HG03354 (cell line): ENCODE results near the gene MARCHF4.

Experiments used
- ATAC-seq: cut with Tn5 transposase; IDR thresholded peaks from one replicate; pipeline ENCODE4 v1.9.1; 2021; ENCODE audit warnings: mild to moderate bottlenecking; ENCODE audit not compliant: unreplicated experiment, poor library complexity, severe bottlenecking

MARCHF4 gene

GRCh38 chr2:216354306-216354705 lies 18.0 kb downstream of the MARCHF4 start:
- no peak for ATAC-seq

- no peak for ATAC-seq
Measured at GRCh38 chr2:216352653-216353270, 19.5 kb downstream of the MARCHF4 start.

- ATAC-seq, result no peak
Measured at GRCh38 chr2:216351172-216351925, 20.9 kb downstream of the MARCHF4 start.

DNA sequence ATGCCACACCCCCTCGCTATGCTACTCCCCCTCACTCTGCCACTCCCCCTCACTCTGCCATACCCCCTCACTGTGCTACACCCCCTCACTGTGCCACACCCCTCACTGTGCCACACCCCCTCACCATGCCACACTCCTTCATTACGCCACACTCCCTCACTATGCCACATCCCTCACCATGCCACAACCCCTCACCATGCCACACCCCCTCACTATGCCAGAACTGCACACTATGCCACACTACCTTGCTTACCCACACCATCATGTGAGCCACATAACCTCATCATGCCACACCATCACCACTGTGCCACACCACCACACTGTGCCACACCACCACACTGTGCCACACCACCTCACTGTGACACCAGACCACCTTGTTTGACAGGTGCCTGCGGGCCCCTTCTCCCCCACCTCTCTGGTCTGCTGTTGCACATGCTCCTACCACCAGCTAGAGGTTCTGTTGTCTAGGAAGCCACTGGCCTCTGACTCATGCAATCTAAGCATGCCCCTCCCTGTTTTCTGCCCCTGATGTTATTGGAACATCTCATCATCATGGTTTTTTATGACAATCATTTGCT lies 22.0 kb downstream of the MARCHF4 start:
- no peak for ATAC-seq

- no peak for ATAC-seq
Measured at GRCh38 chr2:216349366-216349765, 22.9 kb downstream of the MARCHF4 start.

- ATAC-seq, result no peak
Measured at GRCh38 chr2:216348756-216349308, 23.5 kb downstream of the MARCHF4 start.

DNA sequence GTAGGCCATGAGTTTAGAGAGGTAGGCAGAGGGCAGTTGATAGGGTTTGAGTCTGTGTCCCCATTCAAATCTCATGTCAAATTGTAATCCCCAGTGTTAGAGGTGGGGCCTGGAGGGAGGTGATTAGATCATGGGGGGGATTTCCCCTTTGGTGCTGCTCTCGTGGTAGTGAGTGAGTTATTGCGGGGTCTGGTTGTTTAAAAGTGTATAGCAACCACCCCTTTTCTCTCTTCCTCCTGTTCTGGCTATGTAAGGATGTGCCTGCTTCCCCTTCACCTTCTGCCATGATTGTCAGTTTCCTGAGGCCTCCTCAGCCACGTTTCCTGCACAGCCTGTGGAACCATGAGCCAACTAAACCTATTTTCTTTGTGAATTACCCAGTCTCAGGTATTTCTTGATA lies 25.5 kb downstream of the MARCHF4 start:
- no peak for ATAC-seq

- no peak for ATAC-seq
Measured at GRCh38 chr2:216345846-216346245, 26.4 kb downstream of the MARCHF4 start.

GRCh38 chr2:216344950-216345300 lies 27.4 kb downstream of the MARCHF4 start:
- no peak for ATAC-seq

DNA sequence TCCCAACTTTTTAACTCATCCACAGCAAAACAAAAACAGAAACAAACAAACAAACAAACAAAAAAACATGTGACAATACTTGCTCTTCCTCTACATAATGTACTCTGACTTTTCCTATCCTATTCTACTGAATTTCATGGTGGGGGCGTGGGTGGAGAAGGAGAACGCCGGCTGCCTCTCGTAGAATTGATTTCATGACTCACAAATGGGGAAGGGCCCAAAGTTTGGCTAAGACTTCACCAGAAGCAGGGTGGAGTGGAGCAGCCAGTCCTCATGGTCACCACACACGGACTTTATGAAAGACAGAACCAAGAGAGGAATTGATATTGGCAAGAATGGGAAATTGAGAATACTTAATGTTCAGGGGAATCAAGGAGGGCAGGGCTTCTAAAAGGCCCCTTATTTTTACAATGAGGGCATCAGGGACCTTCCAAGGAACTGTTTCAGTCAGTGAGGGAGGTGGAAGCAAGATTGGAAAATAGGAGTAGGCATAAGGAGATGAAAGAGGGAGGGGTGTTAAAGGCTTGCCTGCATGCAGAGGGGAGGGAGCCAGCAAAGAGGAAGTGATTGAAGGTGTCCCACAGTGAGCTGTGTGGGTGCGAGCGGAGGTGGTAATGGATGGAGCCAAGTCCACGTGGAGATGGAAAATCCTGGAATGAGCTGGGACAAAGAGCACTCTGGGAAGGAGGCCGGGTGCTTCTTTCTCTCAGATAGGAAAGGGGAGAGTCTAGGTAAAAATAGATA lies 27.9 kb downstream of the MARCHF4 start:
- no peak for ATAC-seq

DNA sequence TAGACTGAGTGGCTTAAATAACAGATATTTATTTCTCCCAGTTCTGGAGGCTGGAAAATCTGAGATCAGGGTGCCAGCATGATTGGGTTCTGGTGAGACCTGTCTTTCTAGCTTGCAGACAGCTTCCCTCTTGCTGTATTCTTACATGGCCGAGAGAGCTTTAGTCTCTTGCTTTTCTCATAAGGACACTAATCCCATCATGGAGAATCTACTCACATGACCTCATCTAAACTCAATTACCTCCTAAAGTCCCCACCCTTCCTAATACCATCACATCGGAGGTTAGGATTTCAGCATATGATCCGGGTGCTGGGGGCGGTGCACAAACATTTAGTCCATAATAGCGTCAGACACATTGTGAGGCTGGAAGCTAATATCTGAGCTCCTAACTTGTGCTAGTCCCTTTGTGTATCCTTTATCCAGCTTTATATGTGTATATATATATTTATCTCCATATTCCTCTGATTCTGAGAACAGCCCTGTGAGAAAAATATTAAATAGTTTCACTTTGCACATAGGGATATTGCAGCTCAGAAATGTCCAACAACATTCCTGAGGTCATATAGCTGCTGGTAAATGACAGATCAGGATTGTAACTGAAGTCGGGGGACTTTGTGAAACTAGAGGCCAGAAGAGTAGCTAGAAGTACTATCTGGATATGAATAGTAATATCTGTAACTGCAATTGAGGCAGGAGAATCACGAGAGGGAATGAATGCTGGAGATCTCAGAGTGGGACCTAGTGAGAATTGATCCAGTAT lies 28.9 kb downstream of the MARCHF4 start:
- no peak for ATAC-seq

GRCh38 chr2:216341121-216341520 lies 31.2 kb downstream of the MARCHF4 start:
- no peak for ATAC-seq

GRCh38 chr2:216340280-216340631 lies 32.0 kb downstream of the MARCHF4 start:
- no peak for ATAC-seq

DNA sequence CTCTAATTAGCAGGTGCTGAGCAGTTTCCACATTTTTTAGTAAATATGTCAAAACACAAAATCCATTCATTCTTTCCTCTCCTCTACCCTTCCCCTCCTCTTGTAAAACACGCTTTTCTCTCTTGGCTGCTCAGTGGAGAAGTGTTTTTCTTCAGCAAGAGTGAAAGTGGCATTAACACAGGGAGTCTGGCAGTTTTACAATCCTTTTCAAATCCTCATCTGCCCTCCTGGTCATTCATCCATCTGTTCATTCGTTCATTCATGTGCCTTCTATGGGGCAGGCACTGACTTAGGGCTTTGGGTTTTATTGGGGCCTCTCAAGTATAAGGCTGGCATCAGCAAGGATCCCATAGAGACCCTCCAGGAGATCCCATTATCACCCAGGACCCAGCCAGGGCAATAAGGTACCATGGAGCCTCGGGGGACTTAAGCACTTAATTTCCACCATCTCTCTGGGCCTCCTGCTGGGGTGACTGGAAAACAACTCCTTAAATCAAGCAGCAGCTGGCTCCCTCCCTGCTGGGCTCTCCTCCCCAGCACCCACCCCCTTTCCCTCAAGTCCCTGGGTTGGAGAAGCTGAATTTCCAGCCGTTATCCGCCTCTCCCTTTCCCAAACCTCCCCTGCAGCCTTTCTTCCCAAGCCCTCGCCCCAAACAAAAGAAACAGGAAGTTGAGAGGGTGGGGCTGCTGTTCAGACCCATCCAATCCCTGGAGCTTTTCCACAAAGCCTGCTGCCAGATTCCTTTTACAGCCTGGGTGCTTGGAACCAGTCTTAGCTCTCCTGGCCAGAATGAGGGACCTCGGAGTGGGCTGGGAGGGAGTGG lies 32.6 kb downstream of the MARCHF4 start:
- no peak for ATAC-seq

GRCh38 chr2:216335252-216335651 lies 37.0 kb downstream of the MARCHF4 start:
- no peak for ATAC-seq

GRCh38 chr2:216328347-216328746 lies 43.9 kb downstream of the MARCHF4 start:
- ATAC-seq, result no peak

DNA sequence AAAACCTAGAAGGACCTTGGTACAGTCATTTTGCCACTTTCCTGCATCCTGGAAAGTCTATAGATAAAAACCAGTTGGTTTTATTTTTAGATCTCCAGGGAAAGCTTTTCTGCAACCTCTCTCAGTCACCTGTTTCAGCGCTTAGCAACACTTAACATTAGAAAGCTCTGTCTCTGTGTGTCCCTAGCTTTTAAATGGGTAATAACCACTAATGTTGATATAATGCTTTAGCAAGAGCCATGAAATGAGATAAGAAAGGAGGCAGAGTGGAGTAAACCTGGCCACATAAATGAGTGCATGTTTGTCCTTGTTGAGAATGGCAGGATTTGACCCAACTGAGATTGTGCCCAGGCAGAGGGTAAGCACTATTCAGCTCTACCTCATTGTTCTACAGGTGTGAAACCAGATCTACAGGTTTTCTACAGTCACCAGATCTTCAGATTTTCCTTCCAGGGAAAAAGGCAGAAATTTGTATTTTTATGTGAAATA lies 44.8 kb downstream of the MARCHF4 start:
- no peak for ATAC-seq
